CD4-positive, alpha-beta T cell treated with Interleukin-4 for 1 hour (primary cell): ENCODE results near the gene MAP3K13.

ENCODE experiments used
- DNase-seq, 2 donors: peaks; one replicate each; pipeline ENCODE4 v3.0.0-alpha.2; 2020 to 2022

The MAP3K13 gene

DNA sequence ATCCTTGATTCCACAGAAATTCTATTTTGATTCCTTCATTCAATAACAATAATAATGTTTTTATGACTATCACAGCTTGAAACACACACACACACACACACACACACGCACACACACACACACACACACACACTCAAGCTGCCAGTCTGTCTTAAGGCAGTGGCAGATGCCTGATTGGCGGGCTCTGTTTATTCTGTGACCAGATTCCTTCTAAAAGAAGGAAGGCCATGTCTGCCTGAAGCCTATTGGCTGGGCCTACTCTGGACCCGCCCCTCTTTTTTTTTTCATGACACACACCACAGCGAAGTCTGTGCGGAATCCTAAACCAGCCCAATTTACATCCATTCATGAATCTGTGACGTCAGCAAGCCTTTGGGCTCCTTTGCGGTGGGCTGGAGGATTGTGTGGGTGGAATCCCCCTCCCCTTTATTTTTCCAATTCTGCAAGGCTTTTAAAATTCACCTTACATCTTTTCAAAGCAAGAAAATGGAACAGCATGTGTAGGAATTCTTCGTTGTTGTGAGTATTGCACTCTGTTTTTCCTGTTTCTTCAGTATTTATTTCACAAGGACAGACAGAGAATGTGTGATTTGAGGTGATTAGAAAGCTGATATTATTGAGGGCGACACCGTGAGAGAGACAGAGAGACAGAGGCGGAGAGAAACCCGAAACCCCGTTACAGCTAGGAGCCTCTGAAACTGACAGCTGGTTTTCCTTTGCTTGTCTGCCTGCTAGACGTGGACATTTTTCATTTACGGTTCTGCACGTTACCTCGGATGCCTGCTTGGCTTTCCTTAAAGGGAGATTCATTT is at the start of gene MAP3K13:
Gene MAP3K13 (plus strand): TSS at position 287 of the 812 bp plus-strand sequence. CDS start 65,446 bp downstream, outside the sequence.
- peak; percentile 41 to 73 for DNase-seq

GRCh38 chr3:185313693-185314246 is 49.2 kb upstream of the MAP3K13 start:
- DNase-seq, result no peak

GRCh38 chr3:185316740-185317412 is 46.1 kb upstream of the MAP3K13 start:
- no peak for DNase-seq

- no peak for DNase-seq
These were observed 45.3 kb upstream of the MAP3K13 start for GRCh38 chr3:185317674-185318073.

- no peak for DNase-seq
These were observed 44.8 kb upstream of the MAP3K13 start for GRCh38 chr3:185318141-185318540.

DNA sequence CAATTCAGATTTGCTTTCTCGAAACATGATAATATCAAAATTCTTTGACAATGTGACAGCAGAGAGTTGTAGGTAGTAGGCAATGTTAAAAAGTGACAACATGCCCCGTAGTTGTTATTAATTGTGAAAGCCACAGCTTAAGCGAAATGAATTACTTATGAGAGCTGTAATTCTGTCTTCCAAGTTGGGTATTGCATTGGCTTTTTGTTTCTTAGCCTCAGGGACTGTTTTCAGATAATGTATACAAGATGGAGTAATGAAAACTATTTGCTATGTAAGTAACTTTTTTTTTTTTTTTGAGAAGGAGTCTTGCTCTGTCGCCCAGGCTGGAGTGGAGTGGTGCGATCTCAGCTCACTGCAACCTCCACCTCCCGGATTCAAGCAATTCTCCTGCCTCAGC is 43.1 kb upstream of the MAP3K13 start:
- no peak for DNase-seq

GRCh38 chr3:185320949-185321348 is 42.0 kb upstream of the MAP3K13 start:
- no peak for DNase-seq

DNA sequence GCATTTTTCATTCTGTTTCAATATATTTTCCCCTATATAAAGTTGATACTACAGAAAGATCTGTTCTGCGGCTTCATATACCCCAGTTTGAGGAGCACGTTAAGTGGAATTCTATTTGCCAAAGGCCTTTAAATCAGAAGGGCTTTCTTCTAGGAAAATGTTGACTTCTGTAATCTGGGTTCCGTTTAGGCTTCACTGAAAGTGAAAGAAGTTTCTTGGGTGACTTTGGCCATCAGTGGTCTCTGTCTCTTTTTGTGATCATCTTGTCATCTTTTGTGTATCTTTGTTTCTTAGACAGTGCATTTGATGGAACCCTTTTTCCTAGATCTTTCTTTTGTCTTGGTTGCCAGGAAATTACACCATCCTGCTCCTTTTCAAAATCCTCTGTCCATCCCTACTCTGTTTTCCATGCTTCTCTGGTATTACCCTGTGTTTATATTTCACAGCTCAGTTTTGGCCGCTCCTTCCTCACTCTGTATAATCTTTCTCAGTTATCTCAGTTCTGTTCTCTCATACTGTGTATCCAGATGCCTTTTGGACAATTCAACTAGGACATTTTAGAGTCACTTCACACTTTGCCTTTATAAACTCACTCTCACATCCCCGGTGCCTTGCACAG is 40.7 kb upstream of the MAP3K13 start:
- DNase-seq, result no peak

DNA sequence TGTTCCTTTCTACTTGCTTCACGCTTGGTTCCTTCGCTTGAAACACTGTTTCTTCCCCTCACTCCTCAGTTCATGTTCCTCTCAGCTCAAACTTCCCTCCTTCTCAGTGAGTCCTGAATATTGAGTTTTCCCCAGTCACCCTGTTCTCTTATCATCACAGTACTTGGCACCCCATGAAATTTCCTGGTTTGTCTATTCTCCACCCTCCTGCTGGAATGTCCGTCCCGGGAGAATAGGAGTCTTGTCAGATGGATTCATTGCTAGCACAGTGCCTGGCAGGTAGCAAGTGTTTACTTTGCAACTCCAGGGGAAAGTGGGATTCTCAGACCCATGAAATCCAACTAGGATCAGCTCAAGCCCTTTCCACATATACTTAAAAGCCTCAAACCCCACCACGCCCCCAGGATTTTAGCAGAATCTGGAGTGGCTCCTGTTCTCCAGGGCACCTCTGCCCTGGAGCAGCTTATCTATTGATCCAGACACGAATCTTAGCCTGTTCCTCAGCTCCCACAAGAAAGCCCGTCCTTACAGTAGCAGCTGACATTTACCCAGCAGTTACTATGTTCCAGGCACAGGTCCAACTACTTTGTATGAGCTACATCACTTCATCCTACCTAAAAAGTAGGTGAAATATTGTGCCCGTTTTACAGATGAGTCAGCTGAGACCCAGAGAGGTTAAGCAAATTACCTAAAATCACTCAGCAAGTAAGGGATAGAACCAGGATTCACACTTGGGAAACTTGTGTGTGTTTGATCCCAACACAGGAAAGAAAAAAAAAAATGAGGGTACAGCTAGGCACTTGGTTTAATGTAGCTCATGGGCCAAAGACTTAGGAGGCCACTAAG is 36.8 kb upstream of the MAP3K13 start:
- no peak for DNase-seq

DNA sequence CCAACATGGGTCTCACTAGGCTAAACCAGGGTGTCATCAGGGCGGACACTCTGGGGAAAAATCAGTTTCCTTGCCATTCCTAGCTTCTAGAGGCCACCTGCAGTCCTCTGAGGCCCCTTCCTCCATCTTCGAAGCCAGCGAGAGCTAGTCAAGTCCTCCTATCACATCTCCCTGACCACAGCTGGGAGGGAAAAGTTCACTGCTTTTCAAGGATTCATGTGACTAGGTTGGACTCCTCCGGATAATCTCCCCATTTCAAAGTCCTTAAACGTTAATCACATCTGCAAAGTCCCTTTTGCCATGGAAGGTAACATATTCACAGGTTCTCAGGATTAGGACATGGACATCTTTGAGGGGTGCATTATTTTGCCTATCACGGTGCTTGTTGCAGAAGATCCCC is 35.9 kb upstream of the MAP3K13 start:
- no peak for DNase-seq

DNA sequence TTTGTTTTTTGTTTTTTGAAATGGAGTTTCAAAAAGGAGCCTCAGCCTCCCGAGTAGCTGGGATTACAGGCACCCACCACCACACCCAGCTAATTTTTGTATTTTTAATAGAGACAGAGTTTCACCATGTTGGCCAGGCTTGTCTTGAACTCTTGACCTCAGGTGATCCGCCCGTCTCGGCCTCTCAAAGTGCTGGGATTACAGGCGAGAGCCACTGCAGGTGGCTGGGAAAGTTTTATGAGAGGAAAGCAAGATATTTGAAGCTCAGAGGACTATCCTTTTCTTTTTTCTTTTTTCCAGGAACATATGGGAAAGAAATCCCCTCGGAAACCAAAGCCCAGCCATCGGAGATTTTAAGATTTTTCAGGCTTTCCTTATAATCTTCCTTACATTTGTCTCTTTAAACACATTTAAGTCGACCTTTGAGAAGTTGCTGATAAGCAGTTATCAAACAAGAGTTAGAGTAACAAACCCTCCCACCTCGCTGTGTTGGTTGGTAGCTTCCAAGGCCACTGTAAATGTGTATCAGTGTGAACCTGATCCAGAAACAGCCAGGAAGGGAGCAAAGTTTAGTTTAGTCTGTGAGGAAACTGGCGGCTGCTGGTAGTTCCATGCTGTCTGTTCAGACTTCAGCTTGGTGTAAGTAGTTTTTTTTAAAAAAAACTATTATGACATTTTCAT is 34.5 kb upstream of the MAP3K13 start:
- no peak for DNase-seq

GRCh38 chr3:185330238-185330637 is 32.7 kb upstream of the MAP3K13 start:
- DNase-seq, result no peak

DNA sequence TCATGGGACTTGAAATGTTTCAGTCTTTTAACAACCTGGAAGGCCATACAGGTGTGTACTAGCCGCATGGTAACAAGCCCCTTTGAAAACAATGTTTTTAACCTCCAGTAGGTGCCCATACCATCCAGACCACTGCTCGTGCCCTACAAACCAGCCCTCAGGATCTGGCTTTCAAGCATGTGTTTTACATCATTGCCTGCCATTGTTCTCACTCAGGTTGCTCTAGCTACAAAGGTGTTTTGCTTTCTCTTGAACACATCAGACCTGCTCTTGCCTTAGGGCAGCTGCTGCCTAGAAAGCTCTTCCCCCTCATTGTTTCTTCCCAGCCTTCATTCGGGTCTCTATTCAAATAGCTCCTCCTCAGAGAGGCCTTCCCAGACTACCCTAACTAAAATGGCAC is 32.3 kb upstream of the MAP3K13 start:
- DNase-seq, result no peak

DNA sequence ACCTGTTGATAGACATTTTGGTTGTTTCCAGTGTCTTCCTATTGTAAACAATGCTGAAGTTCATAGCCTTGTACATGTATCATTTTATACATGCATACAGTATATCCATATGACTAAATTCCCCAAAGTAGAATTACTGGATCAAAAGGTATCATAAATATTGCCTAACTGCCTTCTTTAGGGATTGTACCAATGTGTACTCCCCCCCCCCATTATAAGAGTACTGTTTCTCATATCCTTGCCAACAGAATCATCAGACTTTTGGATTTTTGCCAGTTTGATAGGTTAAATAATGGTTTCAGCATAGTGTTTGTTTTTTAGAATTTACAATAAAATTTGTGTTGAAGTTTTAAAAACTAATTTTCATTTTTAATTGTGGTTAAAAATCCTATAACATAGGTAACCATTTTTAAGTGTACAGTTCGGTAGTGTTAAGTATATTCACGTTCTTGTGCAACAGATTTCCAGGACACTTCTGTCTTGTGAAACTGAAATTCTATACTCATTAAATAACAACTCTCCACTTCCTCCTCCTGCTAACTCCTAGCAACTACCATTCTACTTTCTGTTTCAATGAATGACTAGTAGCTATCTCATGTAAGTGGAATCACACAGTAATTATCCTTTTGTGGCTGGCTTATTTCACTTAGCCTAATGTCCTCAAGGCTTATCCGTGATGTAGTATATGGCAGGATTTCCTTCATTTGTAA is 30.8 kb upstream of the MAP3K13 start:
- no peak for DNase-seq

GRCh38 chr3:185335799-185336198 is 27.1 kb upstream of the MAP3K13 start:
- DNase-seq, result no peak

- DNase-seq, result no peak
These were observed 25.6 kb upstream of the MAP3K13 start for GRCh38 chr3:185337231-185337816.

GRCh38 chr3:185339945-185340344 is 23.0 kb upstream of the MAP3K13 start:
- DNase-seq, result no peak

GRCh38 chr3:185340751-185341150 is 22.2 kb upstream of the MAP3K13 start:
- DNase-seq, result no peak

DNA sequence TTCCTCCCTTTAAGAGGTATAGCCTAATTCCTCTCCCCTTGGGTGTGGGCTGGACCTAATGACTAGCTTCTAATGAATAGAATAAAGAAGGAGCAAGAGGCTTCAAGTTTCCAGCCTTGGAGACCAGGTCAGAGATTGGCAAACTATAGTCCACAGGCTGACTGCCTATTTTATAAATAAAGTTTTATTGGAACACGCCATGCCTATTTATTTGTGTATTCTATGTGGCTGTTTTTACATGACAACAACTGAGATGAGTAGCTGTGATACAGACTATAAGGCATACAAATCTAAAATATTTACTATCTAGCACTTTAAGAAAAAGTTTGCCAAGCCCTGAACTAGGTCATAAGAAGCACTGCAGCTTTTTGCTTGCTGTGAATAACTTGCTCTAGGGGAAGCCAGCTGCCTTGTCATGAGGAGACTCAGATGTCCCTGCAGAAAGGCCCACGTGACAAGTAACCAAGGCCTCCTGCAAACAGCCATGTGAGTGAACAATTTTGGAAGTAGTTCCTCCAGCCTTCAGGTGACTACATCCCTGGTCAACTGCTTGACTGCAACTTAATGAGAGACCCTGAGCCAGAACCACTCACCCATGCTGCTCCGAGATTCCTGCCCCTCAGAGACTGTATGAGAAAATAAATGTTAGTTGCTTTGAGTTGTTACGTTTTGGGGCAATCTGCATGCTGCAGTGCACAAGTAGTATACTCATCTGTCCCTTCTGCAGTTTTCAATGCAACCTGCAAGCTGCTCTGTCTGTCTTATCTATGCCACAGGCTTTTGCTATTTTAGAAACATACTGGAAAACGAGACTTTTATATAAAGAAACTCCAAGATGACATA is 21.1 kb upstream of the MAP3K13 start:
- DNase-seq, result no peak
